HG02840 (cell line): ENCODE measurements around the gene LIFR.
"Not testable (repeated sequence)": the region's sequence is repeated elsewhere in the genome, so short reads cannot be mapped to it uniquely, and the experiment has no call there.

ENCODE experiments used
- ATAC-seq: cut with Tn5 transposase; IDR thresholded peaks from one replicate; pipeline ENCODE4 v1.9.1; 2021; ENCODE audit warnings: mild to moderate bottlenecking, moderate library complexity, moderate number of reproducible peaks; ENCODE audit not compliant: unreplicated experiment, low FRiP score

The LIFR gene

GRCh38 chr5:38556599-38557307, at the start of gene LIFR:
Gene LIFR (minus strand): TSS chr5:38556646. CDS start chr5:38530647, 25,999 bp downstream.
- no peak for ATAC-seq

- ATAC-seq: no peak
These were observed 49.2 kb upstream of the LIFR start for GRCh38 chr5:38605610-38606009.

GRCh38 chr5:38603691-38604090, 47.2 kb upstream of the LIFR start:
- no peak for ATAC-seq

- ATAC-seq: no peak
These were observed 46.2 kb upstream of the LIFR start for GRCh38 chr5:38602641-38603040.

- ATAC-seq: no peak
These were observed 45.4 kb upstream of the LIFR start for GRCh38 chr5:38601863-38602298.

- no peak for ATAC-seq
These were observed 44.9 kb upstream of the LIFR start for GRCh38 chr5:38601133-38601862.

- no peak for ATAC-seq
These were observed 44.0 kb upstream of the LIFR start for GRCh38 chr5:38600329-38601045.

GRCh38 chr5:38599751-38600150, 43.3 kb upstream of the LIFR start:
- ATAC-seq: not testable (repeated sequence)

GRCh38 chr5:38598994-38599617, 42.7 kb upstream of the LIFR start:
- ATAC-seq: no peak

GRCh38 chr5:38598296-38598993, 42.0 kb upstream of the LIFR start:
- ATAC-seq: no peak

- no peak for ATAC-seq
These were observed 40.5 kb upstream of the LIFR start for GRCh38 chr5:38596981-38597380.

GRCh38 chr5:38595132-38595745, 38.8 kb upstream of the LIFR start:
- no peak for ATAC-seq

- ATAC-seq: no peak
These were observed 37.5 kb upstream of the LIFR start for GRCh38 chr5:38593959-38594358.

GRCh38 chr5:38591523-38591849, 35.0 kb upstream of the LIFR start:
- no peak for ATAC-seq

- no peak for ATAC-seq
These were observed 34.5 kb upstream of the LIFR start for GRCh38 chr5:38590838-38591522.

GRCh38 chr5:38589629-38590028, 33.2 kb upstream of the LIFR start:
- ATAC-seq: no peak

GRCh38 chr5:38585816-38586215, 29.4 kb upstream of the LIFR start:
- no peak for ATAC-seq

- no peak for ATAC-seq
These were observed 27.1 kb upstream of the LIFR start for GRCh38 chr5:38583500-38583899.

GRCh38 chr5:38582975-38583319, 26.5 kb upstream of the LIFR start:
- no peak for ATAC-seq
